ENCODE results near the gene DDX23.
A peak's percentile ranks its signal among the peaks of the same experiment; 100 is the strongest.

DDX23 gene

GRCh38 chr12:48822139-48822538 lies 29.8 kb downstream of the DDX23 start:
- DNase-seq: no peak

- DNase-seq: no peak
Measured at GRCh38 chr12:48819986-48820725, 31.8 kb downstream of the DDX23 start.

DNA sequence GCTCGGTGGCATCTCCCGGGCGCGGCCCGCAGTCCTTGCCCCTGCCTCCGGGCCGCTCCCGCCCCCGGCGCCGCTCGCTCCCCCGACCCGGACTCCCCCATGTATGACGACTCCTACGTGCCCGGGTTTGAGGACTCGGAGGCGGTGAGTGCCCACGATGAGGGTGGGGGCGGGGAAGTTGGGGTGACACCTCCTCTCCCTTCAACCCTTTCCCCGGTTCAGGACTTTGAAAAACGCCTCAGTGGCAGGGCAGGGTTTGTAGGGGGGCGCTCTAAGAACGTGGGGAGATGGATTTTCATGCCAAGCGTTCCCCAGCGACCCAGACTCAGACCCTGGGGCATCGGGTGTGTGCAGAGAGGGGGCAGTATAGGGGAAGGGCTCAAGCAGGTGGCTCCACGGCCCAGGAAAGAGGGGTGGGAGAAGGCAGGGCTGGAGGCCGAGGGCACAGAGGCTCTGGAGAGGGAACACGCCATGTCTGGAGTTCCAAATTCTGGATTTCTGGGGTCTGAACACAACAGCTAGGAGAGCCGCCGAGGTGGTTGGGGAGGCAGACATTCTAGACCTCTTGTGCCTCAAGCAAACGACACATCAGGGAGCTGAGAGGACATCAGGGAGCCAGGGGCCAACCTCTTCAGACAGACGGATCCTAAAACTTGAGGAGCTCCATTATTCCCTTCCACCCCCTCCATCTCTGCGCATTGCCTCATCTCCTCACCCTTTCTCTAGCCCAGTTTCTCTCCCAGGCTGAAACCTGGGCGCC lies 33.0 kb downstream of the DDX23 start:
- DNase-seq: no peak

- peak; percentile 27 for DNase-seq
Measured at GRCh38 chr12:48817873-48818830, 33.8 kb downstream of the DDX23 start, which contains the start of gene CACNB3. CACNB3 (plus strand) TSS chr12:48818496; CDS start chr12:48818930, 434 bp downstream.

GRCh38 chr12:48816143-48816854 lies 35.7 kb downstream of the DDX23 start:
- no peak for DNase-seq

DNA sequence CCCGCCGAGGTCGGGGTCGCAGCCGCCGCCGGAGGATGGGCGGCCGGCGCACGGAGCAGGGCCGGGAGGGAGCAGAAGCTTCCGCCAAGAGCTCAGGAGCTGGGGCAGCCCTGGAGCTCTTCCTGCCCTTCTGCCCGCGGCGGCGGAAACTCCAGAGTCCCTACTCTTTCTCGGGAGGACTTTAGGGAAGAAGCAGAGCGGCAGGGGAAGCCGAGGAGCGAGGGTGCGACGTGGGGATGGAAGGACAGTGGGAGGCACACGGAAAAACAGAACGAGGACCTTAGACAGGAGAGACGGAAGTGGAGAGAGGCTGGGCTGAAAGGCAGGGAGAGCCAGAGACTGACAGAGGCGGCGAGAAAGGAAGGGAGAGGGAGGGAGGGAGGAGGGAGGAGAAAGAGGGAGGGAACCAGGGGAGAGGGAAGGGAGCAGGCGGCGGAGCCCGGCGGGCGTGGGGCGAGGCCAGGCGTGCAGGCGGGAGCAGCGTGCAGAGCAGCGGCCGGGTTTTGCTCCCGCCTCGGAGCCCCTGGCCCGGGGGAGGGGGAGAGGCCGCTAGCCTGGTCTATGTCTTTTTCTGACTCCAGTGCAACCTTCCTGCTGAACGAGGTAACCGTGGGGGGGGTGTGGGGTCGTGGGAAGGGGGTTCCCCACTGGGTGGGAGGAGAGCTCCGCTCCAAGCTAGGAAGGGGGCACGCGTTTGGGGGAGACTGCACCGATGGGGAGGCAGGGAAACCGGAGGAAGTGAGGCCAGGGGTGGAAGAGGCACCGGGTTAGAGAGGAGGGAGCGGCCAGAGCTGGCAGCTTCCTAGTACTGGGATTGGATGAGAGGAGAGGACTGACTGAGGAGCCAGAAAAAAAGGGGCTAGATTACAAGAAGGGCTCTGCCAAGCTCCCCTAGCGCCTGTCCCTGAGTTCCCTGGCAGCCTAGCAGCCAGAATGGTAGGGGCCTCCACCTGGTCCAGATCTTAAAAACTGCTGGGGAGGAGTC lies 36.5 kb downstream of the DDX23 start:
- DNase-seq: peak; percentile 55

DNA sequence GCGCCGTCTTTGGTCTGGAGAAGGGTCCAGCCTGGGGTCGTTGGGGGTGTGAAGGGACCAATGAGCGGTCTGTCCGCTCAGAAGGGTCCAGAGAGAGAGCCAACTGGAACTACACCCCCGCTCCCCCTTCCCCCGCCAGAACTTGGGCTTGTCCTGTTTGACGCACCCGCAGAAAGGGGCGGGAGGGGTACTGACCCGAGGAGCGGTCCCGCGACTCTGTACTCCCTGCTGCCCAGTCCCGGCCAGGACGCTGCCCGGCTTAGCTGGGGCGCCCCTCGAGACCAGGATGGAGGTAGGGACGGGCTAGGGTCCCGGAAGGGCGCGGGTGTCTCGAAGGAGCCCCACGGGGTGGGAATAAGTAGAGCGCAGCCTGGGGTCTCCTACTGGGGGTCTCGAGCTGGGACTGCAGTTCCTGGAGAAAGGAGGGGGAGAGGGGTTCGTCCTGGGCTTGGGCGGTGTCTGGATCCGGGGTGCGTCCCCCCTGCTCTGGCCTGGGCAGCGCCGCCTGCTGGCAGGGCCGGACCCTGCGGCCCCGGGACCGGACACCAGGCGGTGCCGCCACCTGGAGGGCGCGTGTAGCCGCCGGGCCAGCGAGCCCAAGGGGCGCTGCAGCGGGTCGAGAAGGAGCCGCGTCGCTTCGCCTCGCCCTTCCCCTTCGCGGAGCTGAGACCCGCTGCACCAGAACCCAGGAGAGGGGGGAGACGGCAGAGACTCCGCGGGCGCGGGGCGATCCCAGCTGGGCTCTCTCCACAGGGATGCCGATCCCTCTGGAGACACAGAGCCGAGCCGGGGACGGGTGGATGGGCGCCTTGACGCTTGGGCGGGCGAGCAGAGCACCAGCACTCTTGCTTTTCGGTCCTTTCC lies 37.5 kb downstream of the DDX23 start:
- peak; percentile 18 for DNase-seq

- DNase-seq: no peak
Measured at GRCh38 chr12:48813465-48814261, 38.3 kb downstream of the DDX23 start.

DNA sequence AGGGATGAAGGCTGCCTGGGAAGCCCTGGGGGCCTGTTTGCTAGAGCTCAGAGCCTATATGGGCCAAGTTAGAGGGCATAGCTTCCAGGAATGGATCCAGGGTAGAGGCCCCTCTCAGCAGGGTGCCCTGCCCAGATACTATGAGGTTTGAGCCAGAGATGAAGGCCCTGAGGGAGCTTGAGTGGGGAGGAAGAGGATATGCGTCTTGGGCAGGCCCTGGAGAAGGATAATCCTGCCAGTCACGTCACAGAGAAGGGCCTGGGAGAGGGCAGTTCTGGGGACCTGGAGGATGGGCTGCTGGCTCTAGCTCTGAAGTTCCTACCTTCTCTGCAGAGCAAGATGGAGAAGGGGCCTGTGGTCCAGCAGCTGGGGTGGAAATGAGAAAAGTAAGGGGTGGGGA lies 39.6 kb downstream of the DDX23 start:
- no peak for DNase-seq

DNA sequence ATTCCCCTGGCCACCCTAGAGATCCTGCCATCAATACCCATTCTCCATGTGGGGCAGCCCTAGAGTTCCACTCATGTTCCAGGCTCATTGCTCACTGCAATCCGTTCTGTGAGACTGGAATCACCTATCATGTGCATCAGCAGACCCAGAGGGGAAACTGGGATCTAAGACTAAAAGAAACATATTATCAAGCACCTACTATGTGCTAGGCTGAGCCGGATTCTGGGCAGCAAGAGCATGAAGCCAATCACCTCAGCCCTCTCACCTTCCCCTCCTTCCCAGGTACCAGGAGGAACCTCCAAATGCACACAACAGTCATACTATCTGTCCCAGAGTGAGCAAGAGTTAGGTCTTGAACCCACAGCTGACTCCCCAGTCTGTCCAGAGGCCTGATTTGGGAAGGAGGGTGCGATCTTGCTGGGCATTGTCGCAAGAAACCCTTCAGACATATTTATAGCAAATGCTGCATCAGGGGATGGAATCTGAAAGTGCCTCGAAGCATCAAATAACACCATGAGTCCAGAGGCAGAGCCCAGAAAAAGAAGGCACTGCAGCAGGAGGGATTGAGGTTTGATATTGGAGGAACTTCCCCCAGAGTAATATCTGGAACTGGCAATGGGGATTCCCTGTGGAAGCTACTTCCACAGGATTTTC lies 40.4 kb downstream of the DDX23 start:
- DNase-seq: no peak

GRCh38 chr12:48810903-48811431 lies 41.0 kb downstream of the DDX23 start:
- DNase-seq: no peak

- no peak for DNase-seq
Measured at GRCh38 chr12:48807981-48808380, 44.0 kb downstream of the DDX23 start.

GRCh38 chr12:48803675-48804074 lies 48.3 kb downstream of the DDX23 start:
- DNase-seq: no peak

DNA sequence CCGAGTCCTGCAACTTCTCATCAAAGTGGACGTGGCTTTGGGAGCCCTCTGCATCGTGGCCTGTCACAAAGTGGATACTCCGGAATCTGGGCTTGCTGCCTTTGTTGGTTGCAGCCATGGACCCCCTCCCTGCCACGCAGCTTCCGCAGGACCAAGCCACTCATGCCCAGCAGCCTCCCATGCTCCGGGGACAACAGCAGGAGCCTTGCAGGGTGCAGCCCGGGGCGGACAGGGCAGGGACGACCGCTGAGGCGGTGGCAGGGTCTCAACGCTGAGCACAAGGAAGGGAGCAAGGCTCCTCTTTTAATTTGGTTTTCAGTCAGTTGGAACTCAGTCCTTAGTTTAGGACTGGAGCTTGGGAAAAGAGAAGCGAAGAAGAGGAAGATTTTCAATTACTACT lies 51.0 kb downstream of the DDX23 start:
- no peak for DNase-seq

DNA sequence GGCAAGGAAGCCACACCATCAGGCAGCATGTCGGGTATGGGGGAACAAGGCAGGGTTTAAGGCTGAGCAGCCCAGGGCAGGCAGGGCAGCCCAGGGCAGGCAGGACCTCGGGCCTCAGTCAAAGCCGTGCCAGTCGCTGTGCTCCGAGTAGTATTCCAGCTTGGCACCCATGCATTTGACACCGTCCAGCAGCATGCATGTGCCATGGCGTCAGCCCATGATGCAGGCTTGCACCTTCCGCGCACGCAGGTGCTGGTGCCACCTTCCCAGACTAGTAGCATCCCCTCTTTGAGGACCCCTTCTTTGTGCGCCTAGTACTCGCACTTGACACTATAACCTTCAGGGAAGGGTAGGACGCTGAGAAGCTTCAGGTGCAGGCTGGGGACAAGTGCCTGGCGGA lies 51.5 kb downstream of the DDX23 start:
- DNase-seq: no peak

GRCh38 chr12:48796976-48797375 lies 55.0 kb downstream of the DDX23 start:
- DNase-seq: no peak

GRCh38 chr12:48795550-48796455 lies 56.2 kb downstream of the DDX23 start:
- peak; percentile 33 for DNase-seq
